ENCODE measurements around the gene MMAB.

- TF ChIP-seq CTCF (IDR thresholded peaks at IDR 0.05) (no peak), EP300 (IDR thresholded peaks at IDR 0.05) (no peak)
Measured at GRCh38 chr12:109523504-109523903, 49.8 kb downstream of the MMAB start.

Measured in esophagus muscularis mucosa (tissue), 3 donors.